ENCODE measurements around the gene GALR2. TPM values are rescaled to one million over a fixed set of nuclear protein-coding genes. Genes with fewer than 3 reads are reported as not detected.
A peak's percentile ranks its signal among the peaks of the same experiment; 100 is the strongest.

The GALR2 gene
- total and polyA plus RNA-seq, 9 of the 15 experiments (the other 6 are each of a cell fraction or from before 2014, with no cell fraction given): 0.34 TPM; not detected in 8

DNA sequence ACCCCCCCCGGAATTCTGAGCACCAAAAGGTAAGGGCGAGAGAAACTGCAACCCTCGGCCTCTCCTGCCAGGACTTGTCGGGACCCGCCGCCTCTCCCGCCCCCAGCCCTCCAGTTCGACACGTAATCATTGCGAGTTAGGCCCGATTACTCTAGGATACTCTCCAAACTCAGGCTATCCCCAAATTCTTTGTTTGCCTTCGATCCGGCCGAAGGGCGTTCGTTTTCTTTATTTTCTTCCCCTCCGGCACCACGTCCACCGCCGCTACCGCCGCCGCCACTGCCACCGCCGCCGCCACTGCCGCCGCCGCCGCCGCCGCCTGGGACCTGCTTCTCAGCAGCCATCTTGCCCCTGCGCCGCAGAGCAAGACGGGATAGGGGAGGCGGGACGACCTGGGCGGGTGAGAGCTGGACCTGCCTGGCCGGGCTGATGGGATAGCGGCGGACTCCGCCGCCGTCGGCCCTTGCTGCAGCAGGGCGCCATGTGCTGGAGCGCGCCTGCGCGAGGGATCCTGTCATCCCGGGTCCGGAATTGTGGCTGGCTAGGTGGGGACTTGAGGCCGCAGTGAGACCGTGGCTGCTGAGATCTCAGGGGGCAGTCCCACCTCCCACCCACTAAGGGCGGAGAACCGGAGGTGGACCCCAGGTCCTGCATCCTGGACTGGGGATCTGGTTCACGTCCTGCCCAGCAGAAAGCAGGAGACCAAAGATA is 2.3 kb upstream of the GALR2 start, which contains the start of gene SRP68 (continued):
- TF ChIP-seq, protein P1, sequence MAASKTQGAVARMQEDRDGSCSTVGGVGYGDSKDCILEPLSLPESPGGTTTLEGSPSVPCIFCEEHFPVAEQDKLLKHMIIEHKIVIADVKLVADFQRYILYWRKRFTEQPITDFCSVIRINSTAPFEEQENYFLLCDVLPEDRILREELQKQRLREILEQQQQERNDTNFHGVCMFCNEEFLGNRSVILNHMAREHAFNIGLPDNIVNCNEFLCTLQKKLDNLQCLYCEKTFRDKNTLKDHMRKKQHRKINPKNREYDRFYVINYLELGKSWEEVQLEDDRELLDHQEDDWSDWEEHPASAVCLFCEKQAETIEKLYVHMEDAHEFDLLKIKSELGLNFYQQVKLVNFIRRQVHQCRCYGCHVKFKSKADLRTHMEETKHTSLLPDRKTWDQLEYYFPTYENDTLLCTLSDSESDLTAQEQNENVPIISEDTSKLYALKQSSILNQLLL (CRISPR knock-in tag; IDR thresholded peaks at IDR 0.05; ENCODE audit: borderline replicate concordance): no peak
- TF ChIP-seq, protein P2, sequence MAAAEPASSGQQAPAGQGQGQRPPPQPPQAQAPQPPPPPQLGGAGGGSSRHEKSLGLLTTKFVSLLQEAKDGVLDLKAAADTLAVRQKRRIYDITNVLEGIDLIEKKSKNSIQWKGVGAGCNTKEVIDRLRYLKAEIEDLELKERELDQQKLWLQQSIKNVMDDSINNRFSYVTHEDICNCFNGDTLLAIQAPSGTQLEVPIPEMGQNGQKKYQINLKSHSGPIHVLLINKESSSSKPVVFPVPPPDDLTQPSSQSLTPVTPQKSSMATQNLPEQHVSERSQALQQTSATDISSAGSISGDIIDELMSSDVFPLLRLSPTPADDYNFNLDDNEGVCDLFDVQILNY (CRISPR knock-in tag; IDR thresholded peaks at IDR 0.05): peak; percentile 86; the same call in 1 of the 2 replicates
- TF ChIP-seq ETS2 (tag; IDR thresholded peaks at IDR 0.05; ENCODE audit: borderline replicate concordance, poor library complexity, severe bottlenecking): no peak
- no peak for TF ChIP-seq DPF2 (IDR thresholded peaks at IDR 0.05)
- TF ChIP-seq PCBP2 (IDR thresholded peaks at IDR 0.05; ENCODE audit: low read depth, low read length, poor library complexity, severe bottlenecking): no peak
- no peak for TF ChIP-seq ZFP30 (CRISPR knock-in tag; IDR thresholded peaks at IDR 0.05; ENCODE audit: borderline replicate concordance)
- TF ChIP-seq, protein P3, sequence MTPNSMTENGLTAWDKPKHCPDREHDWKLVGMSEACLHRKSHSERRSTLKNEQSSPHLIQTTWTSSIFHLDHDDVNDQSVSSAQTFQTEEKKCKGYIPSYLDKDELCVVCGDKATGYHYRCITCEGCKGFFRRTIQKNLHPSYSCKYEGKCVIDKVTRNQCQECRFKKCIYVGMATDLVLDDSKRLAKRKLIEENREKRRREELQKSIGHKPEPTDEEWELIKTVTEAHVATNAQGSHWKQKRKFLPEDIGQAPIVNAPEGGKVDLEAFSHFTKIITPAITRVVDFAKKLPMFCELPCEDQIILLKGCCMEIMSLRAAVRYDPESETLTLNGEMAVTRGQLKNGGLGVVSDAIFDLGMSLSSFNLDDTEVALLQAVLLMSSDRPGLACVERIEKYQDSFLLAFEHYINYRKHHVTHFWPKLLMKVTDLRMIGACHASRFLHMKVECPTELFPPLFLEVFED (CRISPR knock-in tag; conservative IDR thresholded peaks at IDR 0.05): no peak
- no peak for TF ChIP-seq STAT5B (CRISPR knock-in tag; IDR thresholded peaks at IDR 0.05)
- TF ChIP-seq MEF2A (IDR thresholded peaks at IDR 0.05; ENCODE audit: control insufficient read depth, low read depth, low read length): no peak
- TF ChIP-seq ZBTB7A (IDR thresholded peaks at IDR 0.05; ENCODE audit: borderline replicate concordance, control insufficient read depth, low read depth, low read length): no peak
- TF ChIP-seq, protein P4, sequence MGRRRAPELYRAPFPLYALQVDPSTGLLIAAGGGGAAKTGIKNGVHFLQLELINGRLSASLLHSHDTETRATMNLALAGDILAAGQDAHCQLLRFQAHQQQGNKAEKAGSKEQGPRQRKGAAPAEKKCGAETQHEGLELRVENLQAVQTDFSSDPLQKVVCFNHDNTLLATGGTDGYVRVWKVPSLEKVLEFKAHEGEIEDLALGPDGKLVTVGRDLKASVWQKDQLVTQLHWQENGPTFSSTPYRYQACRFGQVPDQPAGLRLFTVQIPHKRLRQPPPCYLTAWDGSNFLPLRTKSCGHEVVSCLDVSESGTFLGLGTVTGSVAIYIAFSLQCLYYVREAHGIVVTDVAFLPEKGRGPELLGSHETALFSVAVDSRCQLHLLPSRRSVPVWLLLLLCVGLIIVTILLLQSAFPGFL (CRISPR knock-in tag; IDR thresholded peaks at IDR 0.05): 0 out of 2 replicates have a peak, but pooled peaks have one; percentile 9
- peak; percentile 91 for TF ChIP-seq KDM5B (IDR thresholded peaks at IDR 0.05; ENCODE audit: insufficient replicate concordance, low read depth, low read length)
- TF ChIP-seq ZNF3 (CRISPR knock-in tag; IDR thresholded peaks at IDR 0.05): no peak
- TF ChIP-seq NR2C2 (CRISPR knock-in tag; IDR thresholded peaks at IDR 0.05): 0 out of 2 replicates have a peak, but pooled peaks have one; percentile 46
- peak; percentile 91 for TF ChIP-seq NR2C2 (tag; IDR thresholded peaks at IDR 0.05)
- TF ChIP-seq SMARCE1 (IDR thresholded peaks at IDR 0.05): no peak

Data from K562 (cell line).